ENCODE measurements around the gene PHAF1. TPM values are rescaled to one million over a fixed set of nuclear protein-coding genes. Genes with fewer than 3 reads are reported as not detected.
A peak's percentile ranks its signal among the peaks of the same experiment; 100 is the strongest.

The PHAF1 gene
- total RNA-seq, 2 experiments from 2014 or later = 11.3 to 14.0 TPM

DNA sequence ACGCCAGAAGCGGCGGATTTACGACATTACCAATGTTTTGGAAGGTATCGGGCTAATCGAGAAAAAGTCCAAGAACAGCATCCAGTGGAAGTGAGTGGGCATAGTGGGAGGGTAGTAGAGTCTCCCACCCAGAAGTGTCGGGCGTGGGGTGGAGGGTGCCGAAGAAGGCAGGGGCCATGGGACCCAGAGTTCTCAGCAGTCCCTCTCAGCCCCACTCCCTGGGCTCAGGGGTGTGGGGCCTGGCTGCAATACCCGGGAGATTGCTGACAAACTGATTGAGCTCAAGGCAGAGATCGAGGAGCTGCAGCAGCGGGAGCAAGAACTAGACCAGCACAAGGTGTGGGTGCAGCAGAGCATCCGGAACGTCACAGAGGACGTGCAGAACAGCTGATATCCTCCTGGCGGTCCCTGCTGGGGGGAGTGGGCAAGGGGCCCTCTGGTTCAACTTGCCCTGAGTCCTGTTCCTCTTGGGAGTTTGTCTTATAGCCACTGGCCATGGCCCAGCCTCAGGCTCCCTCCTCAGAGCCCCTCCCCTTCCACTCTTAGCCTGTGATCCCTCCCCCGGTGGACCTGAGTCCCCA is 83.1 kb downstream of the PHAF1 start:
- ChIA-PET CTCF (interaction anchor here (1.0 to 1.7 kb wide), 7 partner anchors 34 to 240 kb away, joined by 3 to 6 read pairs (median 3); partner anchors contain the start of genes FHOD1 and TMEM208), POLR2A (interaction anchor here (0.6 to 2.2 kb wide), 8 partner anchors 16 to 43 kb away, joined by 3 to 9 read pairs (median 4); no protein-coding TSS in a partner anchor)
- intact Hi-C loops (cut with micrococcal nuclease) = loop anchor here (2.0 kb wide), 1 partner anchor 52 kb away; no protein-coding TSS in a partner anchor
- Mint-ChIP-seq H3K9me3 (no peaks in the 10 kb centered on the region), H3K4me3 (peak overlapping the region; percentile 93), H3K27me3 (no peaks in the 10 kb centered on the region), H3K4me1 (ENCODE audit: low read depth) (peaks cover 45% of the 10 kb centered on the region), H3K27ac (peak overlapping the region; percentile 87), H3K36me3 (ENCODE audit: low read depth) (peaks cover 45% of the 10 kb centered on the region)
- DNase-seq = no peak
- TF ChIP-seq, protein P1, sequence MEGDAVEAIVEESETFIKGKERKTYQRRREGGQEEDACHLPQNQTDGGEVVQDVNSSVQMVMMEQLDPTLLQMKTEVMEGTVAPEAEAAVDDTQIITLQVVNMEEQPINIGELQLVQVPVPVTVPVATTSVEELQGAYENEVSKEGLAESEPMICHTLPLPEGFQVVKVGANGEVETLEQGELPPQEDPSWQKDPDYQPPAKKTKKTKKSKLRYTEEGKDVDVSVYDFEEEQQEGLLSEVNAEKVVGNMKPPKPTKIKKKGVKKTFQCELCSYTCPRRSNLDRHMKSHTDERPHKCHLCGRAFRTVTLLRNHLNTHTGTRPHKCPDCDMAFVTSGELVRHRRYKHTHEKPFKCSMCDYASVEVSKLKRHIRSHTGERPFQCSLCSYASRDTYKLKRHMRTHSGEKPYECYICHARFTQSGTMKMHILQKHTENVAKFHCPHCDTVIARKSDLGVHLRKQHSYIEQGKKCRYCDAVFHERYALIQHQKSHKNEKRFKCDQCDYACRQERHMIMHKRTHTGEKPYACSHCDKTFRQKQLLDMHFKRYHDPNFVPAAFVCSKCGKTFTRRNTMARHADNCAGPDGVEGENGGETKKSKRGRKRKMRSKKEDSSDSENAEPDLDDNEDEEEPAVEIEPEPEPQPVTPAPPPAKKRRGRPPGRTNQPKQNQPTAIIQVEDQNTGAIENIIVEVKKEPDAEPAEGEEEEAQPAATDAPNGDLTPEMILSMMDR (IDR thresholded peaks at IDR 0.05) = no peak
- ATAC-seq = no peak

DNA sequence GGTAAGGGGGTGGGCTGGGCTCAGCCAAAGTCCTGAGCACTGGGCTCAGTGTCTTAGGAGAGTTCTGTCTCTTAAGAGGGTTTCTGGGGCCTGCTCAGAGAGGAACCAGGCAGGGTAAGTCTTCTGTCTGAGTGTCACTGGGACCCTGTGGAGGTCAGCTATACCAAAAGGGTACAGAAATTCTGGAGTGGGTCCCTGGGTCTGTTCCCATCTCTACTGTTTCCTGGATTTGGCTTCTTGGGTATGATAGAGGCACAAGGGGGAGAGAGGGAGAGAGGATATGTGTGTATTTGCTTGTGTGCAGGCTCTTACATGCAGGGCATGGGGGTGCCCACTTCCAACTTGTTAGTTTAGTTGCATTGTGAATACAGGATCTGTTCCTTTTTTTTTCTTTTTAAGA is 83.8 kb downstream of the PHAF1 start:
- ChIA-PET CTCF (interaction anchor here (0.5 to 1.7 kb wide), 7 partner anchors 9 to 215 kb away, joined by 3 to 6 read pairs (median 3); partner anchors contain the start of genes FHOD1 and TMEM208), POLR2A (interaction anchor here (1.0 to 2.2 kb wide), 8 partner anchors 10 to 50 kb away, joined by 3 to 9 read pairs (median 4); partner anchors contain the start of genes FBXL8 and TRADD)
- peaks cover 45% of the 10 kb centered on the region for H3K4me1 Mint-ChIP-seq (ENCODE audit: low read depth)
- ATAC-seq (no peak), DNase-seq (no peak)
- H3K4me3 Mint-ChIP-seq = peak overlapping the region; percentile 93
- TF ChIP-seq, protein P1 (IDR thresholded peaks at IDR 0.05) = no peak
- H3K27ac Mint-ChIP-seq = peak overlapping the region; percentile 87
- H3K36me3 Mint-ChIP-seq (ENCODE audit: low read depth) = peaks cover 51% of the 10 kb centered on the region
- H3K9me3 Mint-ChIP-seq = no peaks in the 10 kb centered on the region
- H3K27me3 Mint-ChIP-seq = no peaks in the 10 kb centered on the region
- intact Hi-C loops (cut with micrococcal nuclease) = loop anchor here (2.0 kb wide), 1 partner anchor 51 kb away; no protein-coding TSS in a partner anchor

DNA sequence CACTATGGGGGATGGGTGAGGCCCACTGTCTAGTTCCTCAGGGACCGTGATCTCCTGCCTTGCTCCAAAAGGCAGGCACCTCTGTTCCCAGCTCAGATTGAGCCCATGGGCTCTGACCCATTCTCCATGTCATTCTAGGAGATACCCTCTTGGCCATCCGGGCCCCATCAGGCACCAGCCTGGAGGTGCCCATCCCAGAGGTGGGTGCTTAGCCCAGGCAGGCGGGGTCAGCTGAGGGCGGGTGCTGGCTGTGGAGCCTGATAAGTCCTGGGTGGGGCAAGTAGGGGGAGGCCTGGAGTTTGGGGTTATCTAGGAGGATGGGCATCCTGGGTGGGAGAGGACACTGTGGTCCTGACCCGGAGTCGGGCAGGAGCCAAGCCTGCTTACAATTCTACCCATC is 84.5 kb downstream of the PHAF1 start:
- H3K4me1 Mint-ChIP-seq (ENCODE audit: low read depth) = peaks cover 45% of the 10 kb centered on the region
- no peaks in the 10 kb centered on the region for H3K9me3 Mint-ChIP-seq
- intact Hi-C loops (cut with micrococcal nuclease) = no loop called here
- TF ChIP-seq, protein P1 (IDR thresholded peaks at IDR 0.05) = no peak
- ATAC-seq (no peak), DNase-seq (no peak)
- CTCF ChIA-PET = interaction anchor here (0.5 to 1.1 kb wide), 4 partner anchors 9 to 206 kb away, joined by 3 read pairs; no protein-coding TSS in a partner anchor
- POLR2A ChIA-PET = interaction anchor here (1.0 to 2.2 kb wide), 8 partner anchors 9 to 49 kb away, joined by 3 to 9 read pairs (median 4); partner anchors contain the start of genes FBXL8 and TRADD
- H3K36me3 Mint-ChIP-seq (ENCODE audit: low read depth) = peaks cover 52% of the 10 kb centered on the region
- peak overlapping the region; percentile 93 for H3K4me3 Mint-ChIP-seq
- H3K27ac Mint-ChIP-seq = peak overlapping the region; percentile 87
- no peaks in the 10 kb centered on the region for H3K27me3 Mint-ChIP-seq

DNA sequence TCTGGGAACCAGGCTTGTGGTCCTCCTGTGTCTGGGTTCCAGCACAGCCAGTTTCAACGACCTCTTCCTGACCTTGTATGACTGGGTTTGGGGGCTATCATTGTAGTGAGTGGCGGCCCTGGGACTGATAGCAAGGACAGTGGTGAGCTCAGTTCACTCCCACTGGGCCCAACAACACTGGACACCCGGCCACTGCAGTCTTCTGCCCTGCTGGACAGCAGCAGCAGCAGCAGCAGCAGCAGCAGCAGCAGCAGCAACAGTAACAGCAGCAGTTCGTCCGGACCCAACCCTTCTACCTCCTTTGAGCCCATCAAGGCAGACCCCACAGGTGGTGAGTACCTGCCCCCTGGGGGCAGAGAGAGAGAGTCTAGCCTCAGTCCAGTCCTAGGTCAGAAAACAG is 85.9 kb downstream of the PHAF1 start:
- TF ChIP-seq, protein P1 (IDR thresholded peaks at IDR 0.05) = no peak
- ChIA-PET CTCF (interaction anchor here (1.2 kb wide), 1 partner anchor 31 kb away, joined by 5 read pairs; no protein-coding TSS in a partner anchor), POLR2A (interaction anchor here (1.5 kb wide), 1 partner anchor 31 kb away, joined by 4 read pairs; the partner anchor contains the start of gene TMEM208)
- no peaks in the 10 kb centered on the region for H3K9me3 Mint-ChIP-seq
- peaks cover 45% of the 10 kb centered on the region for H3K4me1 Mint-ChIP-seq (ENCODE audit: low read depth)
- H3K27ac Mint-ChIP-seq = no peak overlapping the region
- ATAC-seq (no peak), DNase-seq (no peak)
- H3K36me3 Mint-ChIP-seq (ENCODE audit: low read depth) = peaks cover 61% of the 10 kb centered on the region
- H3K27me3 Mint-ChIP-seq = no peaks in the 10 kb centered on the region
- intact Hi-C loops (cut with micrococcal nuclease) = no loop called here
- H3K4me3 Mint-ChIP-seq = no peak overlapping the region

DNA sequence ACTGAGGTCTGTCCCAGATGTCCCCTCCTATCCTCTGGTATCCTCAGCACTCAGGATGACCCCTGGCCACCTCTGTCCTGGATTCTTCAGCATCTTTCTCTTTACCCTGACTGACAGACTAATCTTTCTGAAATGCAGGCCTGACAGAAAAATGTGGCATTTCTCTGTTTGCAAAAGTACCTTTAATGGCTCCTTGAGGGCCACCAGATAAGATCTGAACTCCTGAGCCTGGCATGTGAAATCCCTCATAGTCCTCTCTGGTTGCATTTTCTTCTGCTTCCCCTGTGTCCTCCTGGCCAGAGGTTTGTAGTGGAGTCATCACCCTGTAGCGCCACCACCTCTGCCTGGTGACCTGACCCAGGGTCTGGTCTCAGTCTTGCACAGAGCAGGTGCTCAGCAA is 87.1 kb downstream of the PHAF1 start:
- POLR2A ChIA-PET = interaction anchor here (0.5 to 1.8 kb wide), 4 partner anchors 11 to 1343 kb away, joined by 3 to 8 read pairs (median 5); partner anchors contain the start of gene TMEM208
- no peak for DNase-seq
- no peaks in the 10 kb centered on the region for H3K27me3 Mint-ChIP-seq
- no peak overlapping the region for H3K4me3 Mint-ChIP-seq
- TF ChIP-seq, protein P1 (IDR thresholded peaks at IDR 0.05) = no peak
- intact Hi-C loops (cut with micrococcal nuclease) = no loop called here
- H3K36me3 Mint-ChIP-seq (ENCODE audit: low read depth) = peaks cover 64% of the 10 kb centered on the region
- no peaks in the 10 kb centered on the region for H3K9me3 Mint-ChIP-seq
- no peak for ATAC-seq
- CTCF ChIA-PET = interaction anchor here (0.9 to 2.4 kb wide), 6 partner anchors 12 to 185 kb away, joined by 3 to 15 read pairs (median 6); no protein-coding TSS in a partner anchor
- no peak overlapping the region for H3K27ac Mint-ChIP-seq
- H3K4me1 Mint-ChIP-seq (ENCODE audit: low read depth) = peaks cover 41% of the 10 kb centered on the region
